HepG2 (cell line): Measurements from ENCODE around the gene ABHD2. TPM values are rescaled to one million over a fixed set of nuclear protein-coding genes. Genes with fewer than 3 reads are reported as not detected.

Experiments used
- ATAC-seq: fragments of 200-7000 bp; cut with Tn5 transposase; 3 replicates; pipeline ENCODE4 v1.9.1; 2020; ENCODE audit warnings: mild to moderate bottlenecking, moderate library complexity
- BruUV-seq: library from RNA; stranded (reverse); fragments of 400-500 nt; replicated peaks from 2 replicates; lab custom pipeline; 2021; lab: Mats Ljungman, UMichigan
- CTCF ChIA-PET: fragments of 300-600 bp; formaldehyde crosslinking; extraction: SDS; loops from one replicate; lab custom pipeline; 2021; ENCODE audit warnings: low total read pairs, inconsistent platforms, low intra/inter-chr PET ratio; lab: Yijun Ruan, JAX
- POLR2A ChIA-PET: fragments of 350-600 bp; sonication (Branson Sonifier 250); formaldehyde crosslinking; loops from one replicate; lab custom pipeline; 2020; ENCODE audit warnings: antibody characterized with exemption, inconsistent platforms; lab: Yijun Ruan, JAX
- DNase-seq: peaks from one replicate; pipeline ENCODE4 v3.0.0-alpha.2; 2015; ENCODE audit warnings: low spot score
- FAIRE-seq: peaks from 3 replicates; lab custom pipeline; 2011; peaks lifted over from hg19 to GRCh38; lab: Jason Lieb, UNC
- H2AFZ ChIP-seq: one replicate; pipeline ENCODE4 v1.6.1; 2011; ENCODE audit warnings: low read length, inconsistent platforms
- H3K27ac ChIP-seq: fragments of 300-600 bp; 3 replicates; pipeline ENCODE4 v1.8.0; 2011; ENCODE audit warnings: mixed run types, mild to moderate bottlenecking, mixed read lengths, low read length, inconsistent platforms; ENCODE audit not compliant: insufficient read depth; ENCODE audit errors: extremely low read length
- H3K27me3 ChIP-seq, 2 experiments: fragments of 200-600 bp in 1 of 2; 2 replicates in 1 of 2; 3 replicates in 1 of 2; pipeline versions ENCODE4 v1.6.0 to v1.8.0; 2011; ENCODE audit warnings: low read length in 2 of 2, mild to moderate bottlenecking in 2 of 2, moderate library complexity in 2 of 2, inconsistent platforms in 1 of 2; ENCODE audit not compliant: insufficient read depth in 2 of 2, control insufficient read depth in 1 of 2
- H3K36me3 ChIP-seq, 2 experiments: fragments of 200-600 bp in 1 of 2; replicated peaks in 1 of 2; 2 replicates in 1 of 2; 3 replicates in 1 of 2; pipeline versions ENCODE4 v1.5.1 to v1.8.0; 2011; ENCODE audit warnings: low read length in 2 of 2, inconsistent platforms in 1 of 2; ENCODE audit not compliant: insufficient read depth in 2 of 2, control insufficient read depth in 1 of 2
- H3K4me1 ChIP-seq: 2 replicates; pipeline ENCODE4 v1.5.1; 2012; ENCODE audit warnings: low read length, inconsistent platforms; ENCODE audit not compliant: insufficient read depth
- H3K4me2 ChIP-seq: 2 replicates; pipeline ENCODE4 v1.6.0; 2011; ENCODE audit warnings: low read depth, low read length, inconsistent platforms
- H3K4me3 ChIP-seq, 3 experiments: fragments of 200-600 bp in 1 of 3; sonication (generic), shearing (Covaris generic) in 1 of 3; replicated peaks in 1 of 3; 2 replicates each; pipeline ENCODE4 v1.5.1; 2011 to 2016; ENCODE audit warnings: low read length in 3 of 3, inconsistent platforms in 2 of 3, low read depth in 2 of 3, mild to moderate bottlenecking in 2 of 3, control low read depth in 1 of 3, mixed read lengths in 1 of 3; ENCODE audit not compliant: insufficient read depth in 1 of 3
- H3K79me2 ChIP-seq: one replicate; pipeline ENCODE4 v1.6.1; 2011; ENCODE audit warnings: low read length, inconsistent platforms; ENCODE audit not compliant: insufficient read depth
- H3K9ac ChIP-seq: 2 replicates; pipeline ENCODE4 v1.6.0; 2011; ENCODE audit warnings: mild to moderate bottlenecking, low read depth, low read length, inconsistent platforms; ENCODE audit not compliant: insufficient read depth
- H3K9me3 ChIP-seq: 2 replicates; pipeline ENCODE4 v1.5.1; 2012; ENCODE audit warnings: mild to moderate bottlenecking, low read length
- H4K20me1 ChIP-seq: 2 replicates; pipeline ENCODE4 v1.6.0; 2011; ENCODE audit warnings: inconsistent platforms, mild to moderate bottlenecking, low read length, moderate library complexity; ENCODE audit not compliant: insufficient read depth
- AHDC1 ChIP-seq: sonication (generic); formaldehyde crosslinking; IDR thresholded peaks from 2 replicates; pipeline ENCODE4 v1.5.1; 2020; ENCODE audit warnings: mild to moderate bottlenecking, missing genetic modification reagents, borderline replicate concordance
- ARNTL ChIP-seq: sonication (generic); formaldehyde crosslinking; IDR thresholded peaks from 2 replicates; pipeline ENCODE4 v1.4.0; 2020; ENCODE audit warnings: mild to moderate bottlenecking, missing genetic modification reagents
- DPF2 ChIP-seq: sonication (generic); formaldehyde crosslinking; IDR thresholded peaks from 2 replicates; pipeline ENCODE4 v1.4.0; 2020; ENCODE audit warnings: mild to moderate bottlenecking, low read depth, missing genetic modification reagents, borderline replicate concordance
- ETV5 ChIP-seq: IDR thresholded peaks from 2 replicates; pipeline ENCODE4 v1.6.1; 2018; ENCODE audit warnings: missing biosample characterization, missing genetic modification reagents, inconsistent platforms, borderline replicate concordance
- JDP2 ChIP-seq: sonication (generic); formaldehyde crosslinking; IDR thresholded peaks from 2 replicates; pipeline ENCODE4 v1.8.1; 2022; ENCODE audit warnings: missing genetic modification reagents, borderline replicate concordance
- JUND ChIP-seq: sonication (generic); formaldehyde crosslinking; IDR thresholded peaks from 2 replicates; pipeline ENCODE4 v1.8.0; 2022; ENCODE audit warnings: mild to moderate bottlenecking, missing genetic modification reagents
- POGK ChIP-seq: sonication (generic); formaldehyde crosslinking; conservative IDR thresholded peaks from 2 replicates; pipeline ENCODE4 v1.8.0; 2022; ENCODE audit warnings: mild to moderate bottlenecking, moderate library complexity, missing genetic modification reagents
- TMF1 ChIP-seq: sonication (generic); formaldehyde crosslinking; IDR thresholded peaks from 2 replicates; pipeline ENCODE4 v1.8.1; 2022; ENCODE audit warnings: low read depth, missing genetic modification reagents
- ZNF362 ChIP-seq: sonication (generic); formaldehyde crosslinking; IDR thresholded peaks from 2 replicates; pipeline ENCODE4 v1.4.0; 2020; ENCODE audit warnings: missing genetic modification reagents, mild to moderate bottlenecking, borderline replicate concordance
- ZNF607 ChIP-seq: sonication (generic); formaldehyde crosslinking; IDR thresholded peaks from 2 replicates; pipeline ENCODE4 v1.5.1; 2020; ENCODE audit warnings: missing genetic modification reagents, mild to moderate bottlenecking, borderline replicate concordance
- ZNF781 ChIP-seq: sonication (generic); formaldehyde crosslinking; IDR thresholded peaks from 2 replicates; pipeline ENCODE4 v1.5.1; 2020; ENCODE audit warnings: borderline replicate concordance, mild to moderate bottlenecking, missing genetic modification reagents; ENCODE audit errors: not compliant biosample characterization
- ZNF816 ChIP-seq: sonication (generic); formaldehyde crosslinking; IDR thresholded peaks from 2 replicates; pipeline ENCODE4 v1.8.0; 2022; ENCODE audit warnings: missing genetic modification reagents, mild to moderate bottlenecking, borderline replicate concordance
- WGBS: methylation state at CpG from one replicate; pipeline ENCODE4 v1.1.6; 2017; ENCODE audit warnings: low lambda C conversion rate; 5-methylcytosine and 5-hydroxymethylcytosine counted together
- in situ Hi-C: cut with HindIII; loops from 2 replicates; pipeline ENCODE4 v1.10.0; 2017; ENCODE audit warnings: low pct_unique_long_range_greater_than_20kb; ENCODE audit not compliant: extremely low pct_ligation_motif_present
- intact Hi-C: fragments of 100-400 bp; cut with micrococcal nuclease; formaldehyde crosslinking; loops from one replicate; pipeline ENCODE4 v1.10.0; 2022; ENCODE audit not compliant: unreplicated experiment
- polyA plus RNA-seq, 8 experiments: library from polyadenylated mRNA; depleted of rRNA in 3 of 8; stranded (reverse) in 7 of 8; unstranded in 1 of 8; fragments of >200 nt; fragmentation: Illumina TruSeq in 4 of 8; extraction: Trizol in 4 of 8; gene quantifications; 2 replicates each; pipeline versions ENCODE4 v1.2.1 to v1.2.3, GENCODE V29; 2011 to 2016; ENCODE audit warnings: low read depth in 4 of 8, missing spikeins in 1 of 8, mixed read lengths in 1 of 8; ENCODE audit not compliant: insufficient read depth in 1 of 8
- total RNA-seq, 5 experiments: library from RNA; depleted of rRNA; stranded (reverse); fragments of >200 nt; fragmentation: Illumina TruSeq; extraction: Trizol; gene quantifications; 2 replicates each; pipeline ENCODE4 v1.2.3, GENCODE V29; 2016; ENCODE audit warnings: low read depth in 1 of 5

The ABHD2 gene
- total and polyA plus RNA-seq, 2 of the 13 experiments (the other 11 are each of a cell fraction or from before 2014, with no cell fraction given) = 14.8 to 22.4 TPM

- no peak for TF ChIP-seq AHDC1 (CRISPR knock-in tag)
- no peak for TF ChIP-seq TMF1
- TF ChIP-seq DPF2 (CRISPR knock-in tag) = no peak
- TF ChIP-seq ARNTL = no peak
- no peak for TF ChIP-seq ZNF816
These were observed 19.9 kb upstream of the ABHD2 start (continued) for GRCh38 chr15:89068325-89068784.

- no peaks in the 10 kb centered on the region for H3K79me2 ChIP-seq
- H3K4me3 ChIP-seq = no peak overlapping the region
- ChIA-PET POLR2A (interaction anchor here (1.4 kb wide), 1 partner anchor 58 kb away, joined by 3 read pairs; no protein-coding TSS in a partner anchor), CTCF (no interaction called here)
- H3K9me3 ChIP-seq = no peaks in the 10 kb centered on the region
- ATAC-seq (peak; percentile 71), DNase-seq (peak; percentile 38), FAIRE-seq (no peak)
- no TSS peak for BruUV-seq
- H3K27ac ChIP-seq = no peak overlapping the region
- peaks cover 38% of the 10 kb centered on the region for H3K4me1 ChIP-seq
- H3K27me3 ChIP-seq = peaks cover 0 to 1% of the 10 kb centered on the region in 2 experiments; a peak in 2 of 5 replicates
- no peaks in the 10 kb centered on the region for H4K20me1 ChIP-seq
- H3K4me2 ChIP-seq = 0 out of 2 replicates have a peak overlapping the region, but pooled peaks have one; percentile 1
- H2AFZ ChIP-seq = no peak overlapping the region
- H3K36me3 ChIP-seq = no peaks in the 10 kb centered on the region
- H3K9ac ChIP-seq = no peak overlapping the region
- intact Hi-C loops = no loop called here
- in situ Hi-C loops = no loop called here
- WGBS = 56% methylated on average over 7 of the region's 7 CpGs
- TF ChIP-seq ZNF607 (CRISPR knock-in tag) (no peak), ZNF781 (no peak), ZNF362 (CRISPR knock-in tag) (no peak), JUND (peak; percentile 40; the same call in 1 of the 2 replicates), POGK (CRISPR knock-in tag) (no peak), JDP2 (CRISPR knock-in tag) (no peak), ETV5 (CRISPR knock-in tag) (no peak)
These were observed 17.8 kb upstream of the ABHD2 start for GRCh38 chr15:89070197-89071124.
